ENCODE results near the gene EHBP1.
"Not testable (repeated sequence)": the region's sequence is repeated elsewhere in the genome, so short reads cannot be mapped to it uniquely, and the experiment has no call there.

The EHBP1 gene

GRCh38 chr2:63058144-63058920, 352.8 kb downstream of the EHBP1 start:
- DNase-seq (ENCODE audit: low read depth in 1 of 2, low spot score in 1 of 2) = no peak

- DNase-seq (ENCODE audit: low read depth in 1 of 2, low spot score in 1 of 2) = no peak
Observed at GRCh38 chr2:63058921-63059792, 353.6 kb downstream of the EHBP1 start.

DNA sequence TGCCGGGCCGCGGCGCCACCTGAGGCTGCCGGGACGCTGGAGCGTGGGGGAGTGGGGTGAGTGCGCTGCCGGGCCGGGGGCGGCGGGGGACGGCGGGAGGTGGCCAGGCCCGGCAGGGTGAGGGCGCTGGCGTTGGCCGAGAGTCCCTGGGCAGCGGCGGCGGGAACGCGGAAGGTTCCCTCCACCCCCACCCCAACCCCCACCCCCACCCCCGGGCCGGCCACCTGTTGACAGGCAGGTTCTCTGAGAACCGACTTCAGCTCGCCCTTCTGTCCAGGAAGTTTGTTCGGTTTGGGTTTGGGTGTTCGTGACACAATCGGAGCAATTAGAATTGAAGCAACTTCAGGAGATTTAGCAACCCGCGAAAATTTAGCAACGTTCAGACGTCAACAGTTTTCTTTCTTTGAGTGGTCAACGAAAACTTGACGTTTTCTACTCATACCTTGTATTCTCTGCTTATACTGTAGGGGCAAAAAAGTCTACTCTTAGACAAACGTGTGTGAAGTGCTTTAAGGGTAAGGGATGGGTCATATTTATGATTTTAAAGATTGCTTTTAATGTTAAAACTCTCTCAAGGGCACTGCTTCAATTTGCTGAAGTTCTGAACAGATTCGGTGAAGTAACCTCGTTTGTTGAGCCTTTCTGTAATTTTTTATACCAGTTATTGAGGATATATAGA, 354.4 kb downstream of the EHBP1 start:
- DNase-seq (ENCODE audit: low read depth in 1 of 2, low spot score in 1 of 2) = no peak

GRCh38 chr2:63060472-63060991, 355.0 kb downstream of the EHBP1 start:
- no peak for DNase-seq (ENCODE audit: low read depth in 1 of 2, low spot score in 1 of 2)

DNA sequence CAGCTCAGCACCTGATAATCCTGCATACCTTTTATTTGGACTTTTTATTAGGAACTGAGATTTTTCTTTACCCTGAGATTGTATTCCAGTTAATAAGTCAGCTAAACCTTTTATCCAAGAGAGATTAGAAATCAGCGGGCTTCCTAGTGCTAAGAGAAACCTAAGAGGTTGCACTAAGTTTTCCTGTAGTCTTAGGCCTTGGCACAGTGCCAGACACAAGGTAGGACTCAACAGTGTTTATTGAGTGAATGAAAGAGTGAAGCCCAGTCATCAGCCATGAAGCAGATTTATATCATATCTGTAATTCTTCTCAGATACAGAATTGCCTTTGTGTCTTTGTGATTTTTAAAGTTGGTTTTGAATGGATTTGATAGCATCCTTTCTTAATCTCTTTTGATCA, 358.7 kb downstream of the EHBP1 start:
- DNase-seq (ENCODE audit: low read depth in 1 of 2, low spot score in 1 of 2) = no peak

DNA sequence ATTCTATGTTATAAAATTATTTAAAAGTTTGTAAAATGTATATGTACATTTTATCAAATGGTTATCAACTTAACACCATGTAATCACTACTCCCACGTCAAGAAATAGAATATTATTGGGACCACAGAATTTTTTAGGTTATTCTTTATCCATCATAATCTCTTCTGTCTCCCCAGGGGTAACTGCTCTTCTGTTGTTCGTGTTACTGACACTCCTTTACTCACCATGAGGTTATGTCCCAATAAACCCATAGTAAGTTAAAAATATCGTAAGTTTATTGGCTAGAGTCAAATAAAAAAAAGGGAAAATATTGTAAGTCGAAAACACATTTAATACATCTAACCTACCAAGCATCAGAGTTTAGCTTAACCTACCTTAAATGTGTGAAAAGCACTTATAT, 359.1 kb downstream of the EHBP1 start:
- DNase-seq (ENCODE audit: low read depth in 1 of 2, low spot score in 1 of 2) = no peak

DNA sequence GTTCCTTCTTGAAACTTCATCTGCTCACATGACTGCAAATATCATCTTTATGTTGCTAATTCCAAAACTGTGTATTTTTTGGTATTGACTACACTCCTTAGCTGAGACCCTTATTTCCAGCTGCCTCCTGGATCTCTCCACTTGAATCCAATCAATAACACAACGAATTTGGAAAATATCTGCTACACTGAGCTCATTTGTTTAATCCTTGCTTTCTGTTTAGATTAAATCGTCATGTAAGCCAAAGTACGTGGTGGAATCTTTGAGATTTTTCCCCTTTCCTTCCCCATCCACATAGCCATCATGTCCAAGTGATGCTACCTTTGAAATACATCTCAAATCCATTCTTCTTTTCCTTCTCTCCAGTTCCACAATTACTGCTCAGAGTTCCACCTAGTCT, 360.8 kb downstream of the EHBP1 start:
- no peak for DNase-seq (ENCODE audit: low read depth in 1 of 2, low spot score in 1 of 2)

DNA sequence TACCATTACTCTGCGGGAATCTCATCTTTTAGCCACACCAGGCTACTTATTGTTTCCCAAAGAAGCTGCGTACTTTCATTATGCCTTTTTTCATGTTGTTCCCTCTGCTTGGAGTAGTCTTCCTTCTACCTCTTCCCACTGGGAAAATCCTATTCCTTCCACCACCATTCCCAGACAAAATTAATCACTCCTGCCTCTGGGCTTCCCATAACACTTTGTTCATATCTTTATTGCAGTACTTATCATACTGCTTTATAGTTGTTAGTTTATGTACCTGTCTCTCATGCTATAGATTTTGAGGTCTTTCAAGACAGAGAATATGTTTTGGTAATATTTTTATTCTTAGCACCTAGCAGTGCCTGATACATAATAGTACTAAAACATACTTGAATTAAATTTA, 361.3 kb downstream of the EHBP1 start:
- DNase-seq (ENCODE audit: low read depth in 1 of 2, low spot score in 1 of 2) = no peak

- no peak for DNase-seq (ENCODE audit: low read depth in 1 of 2, low spot score in 1 of 2)
Observed at GRCh38 chr2:63071664-63072063, 366.2 kb downstream of the EHBP1 start.

DNA sequence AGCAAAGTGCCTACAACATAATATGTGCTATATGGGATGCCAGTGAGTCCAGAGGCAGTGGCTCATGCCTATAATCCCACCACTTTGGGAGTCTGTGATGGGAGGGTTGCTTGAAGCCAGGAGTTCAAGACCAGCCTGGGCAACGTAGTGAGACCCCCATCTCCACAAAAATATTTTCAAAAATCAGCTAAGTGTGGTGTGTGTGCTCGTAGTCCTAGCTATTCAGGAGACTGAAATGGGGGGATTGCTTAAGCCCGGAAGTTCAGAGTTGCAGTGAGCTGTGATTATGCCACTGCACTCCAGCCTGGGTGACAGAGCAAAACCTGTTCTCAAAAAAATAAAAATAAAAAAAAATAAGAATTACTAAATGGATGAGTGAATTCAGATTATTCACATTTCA, 368.5 kb downstream of the EHBP1 start:
- no peak for DNase-seq (ENCODE audit: low read depth in 1 of 2, low spot score in 1 of 2)

DNA sequence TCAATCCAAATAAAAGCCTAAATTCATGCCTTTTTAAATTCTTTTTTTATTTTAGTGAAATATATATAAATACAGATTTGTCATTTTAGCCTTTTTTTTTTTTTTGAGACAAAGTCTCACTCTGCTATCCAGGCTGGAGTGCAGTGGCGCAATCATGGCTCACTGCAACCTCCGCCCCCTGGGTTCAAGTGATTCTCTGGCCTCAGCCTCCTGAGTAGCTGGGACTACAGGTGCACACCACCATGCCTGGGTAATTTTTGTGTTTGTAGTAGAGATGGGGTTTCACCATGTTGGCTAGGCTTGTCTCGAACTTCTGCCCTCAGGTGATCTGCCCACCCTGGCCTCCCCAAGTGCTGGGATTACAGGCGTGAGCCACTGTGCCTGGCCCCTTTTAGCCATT, 368.9 kb downstream of the EHBP1 start:
- DNase-seq (ENCODE audit: low read depth in 1 of 2, low spot score in 1 of 2) = not testable (repeated sequence)

GRCh38 chr2:63078852-63079606, 373.5 kb downstream of the EHBP1 start:
- DNase-seq (ENCODE audit: low read depth in 1 of 2, low spot score in 1 of 2) = no peak

GRCh38 chr2:63081404-63081803, 375.9 kb downstream of the EHBP1 start:
- DNase-seq (ENCODE audit: low read depth in 1 of 2, low spot score in 1 of 2) = no peak

DNA sequence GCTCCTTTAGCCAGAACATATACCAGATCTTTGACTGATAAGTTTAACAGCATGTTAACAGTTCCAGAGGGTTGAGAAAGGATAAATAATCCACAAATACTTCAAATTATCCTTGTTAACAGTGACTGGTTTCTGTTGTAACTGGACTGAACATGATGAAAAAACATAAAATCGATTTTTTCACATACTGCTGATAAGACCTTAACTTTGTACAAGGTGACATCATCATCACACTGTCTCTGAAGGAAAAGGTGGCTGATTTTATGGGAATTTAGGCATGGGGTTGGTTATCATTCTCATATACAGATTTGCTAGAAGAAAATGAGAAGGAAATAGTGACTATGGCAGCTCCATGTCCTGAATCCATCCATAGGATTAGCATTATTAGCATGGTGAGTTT, 381.2 kb downstream of the EHBP1 start:
- DNase-seq (ENCODE audit: low read depth in 1 of 2, low spot score in 1 of 2) = no peak

DNA sequence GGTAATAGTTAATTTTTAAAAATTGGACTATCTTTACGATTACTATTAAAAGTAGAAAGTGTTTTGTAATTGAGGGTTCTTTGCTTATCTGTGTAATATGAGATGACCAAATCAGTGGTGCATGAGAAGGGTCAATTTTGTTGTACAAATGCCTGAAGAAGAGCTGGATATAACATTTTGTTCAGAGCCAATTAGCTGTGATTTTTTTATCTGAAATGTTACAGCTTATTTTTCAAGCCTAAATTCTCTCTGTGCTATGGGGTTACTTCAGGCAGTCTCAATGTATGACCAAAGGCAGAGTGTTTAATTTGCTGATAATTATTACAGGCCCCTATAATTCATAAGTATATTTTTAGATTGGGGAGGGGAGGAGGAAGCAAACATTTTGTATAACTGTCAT, 386.9 kb downstream of the EHBP1 start:
- no peak for DNase-seq (ENCODE audit: low read depth in 1 of 2, low spot score in 1 of 2)

DNA sequence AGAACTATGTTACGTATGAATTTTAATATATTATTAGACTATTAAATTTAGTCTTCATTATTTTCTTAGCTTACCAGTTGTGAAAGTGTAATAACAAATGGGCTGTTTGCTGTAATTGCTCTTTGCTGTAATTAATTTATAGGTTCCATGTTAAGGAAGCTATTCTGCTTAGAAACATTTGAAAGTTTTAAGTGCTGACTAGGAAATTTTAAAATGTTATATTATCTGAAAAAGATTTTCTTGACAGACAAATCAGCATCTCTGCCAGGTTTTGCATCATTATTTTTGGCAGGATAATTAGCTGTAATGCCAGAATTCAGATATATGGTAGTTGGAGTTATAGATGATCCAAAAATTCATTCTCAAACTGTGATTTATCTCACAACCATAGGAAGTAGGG, 387.3 kb downstream of the EHBP1 start:
- DNase-seq (ENCODE audit: low read depth in 1 of 2, low spot score in 1 of 2) = no peak

DNA sequence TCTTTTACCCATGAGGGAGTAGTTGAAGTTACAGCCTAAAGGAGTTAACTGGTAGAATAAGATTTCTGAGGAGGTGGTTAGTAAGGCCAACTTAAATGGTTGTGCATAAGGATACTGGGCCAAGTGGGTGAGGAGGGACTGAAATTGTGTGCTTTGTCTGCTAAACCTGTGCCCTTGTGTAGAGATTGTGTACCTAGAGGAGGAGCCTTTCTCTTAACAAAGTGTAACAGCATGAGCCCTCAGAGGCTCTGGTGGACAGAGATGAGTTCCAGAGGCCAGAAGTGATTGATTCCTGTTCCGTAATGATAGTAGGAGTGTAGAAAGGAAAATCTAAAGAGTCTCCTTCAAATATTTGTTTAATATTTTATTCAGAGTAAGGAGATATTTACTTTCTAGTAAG, 388.0 kb downstream of the EHBP1 start:
- DNase-seq (ENCODE audit: low read depth in 1 of 2, low spot score in 1 of 2) = no peak
